K562 (cell line): Measurements from ENCODE around the gene LOXL4. TPM values are rescaled to one million over a fixed set of nuclear protein-coding genes. Genes with fewer than 3 reads are reported as not detected.

Source experiments
- ATAC-seq: fragments of 200-7000 bp; cut with Tn5 transposase; 3 replicates; pipeline ENCODE4 v1.9.1; 2020; ENCODE audit warnings: moderate library complexity
- BruUV-seq: library from RNA; stranded (reverse); fragments of 400-500 nt; replicated peaks from 2 replicates; lab custom pipeline; 2021; lab: Mats Ljungman, UMichigan
- CTCF ChIA-PET: fragments of 300-600 bp; formaldehyde crosslinking; extraction: SDS; loops from one replicate; lab custom pipeline; 2021; ENCODE audit warnings: low intra/inter-chr PET ratio; lab: Yijun Ruan, JAX
- POLR2A ChIA-PET: fragments of 300-600, 350-650 bp; sonication (Branson Sonifier 250); formaldehyde crosslinking; extraction: SDS; loops from one replicate; lab custom pipeline; 2021; ENCODE audit warnings: antibody characterized with exemption, inconsistent platforms; lab: Yijun Ruan, JAX
- DNase-seq, 4 experiments: peaks; one replicate each; pipeline versions ENCODE4 v3.0.0 to v3.0.0-alpha.2; 2011 to 2018; ENCODE audit warnings: low spot score in 3 of 4, mixed read lengths in 3 of 4; ENCODE audit errors: extremely low read depth in 1 of 4
- FAIRE-seq: peaks from 2 replicates; lab custom pipeline; 2011; peaks lifted over from hg19 to GRCh38; lab: Jason Lieb, UNC
- H2AFZ ChIP-seq: 2 replicates; pipeline ENCODE4 v1.6.0; 2011; ENCODE audit warnings: low read depth, low read length, control low read depth, inconsistent platforms
- H3K27ac ChIP-seq: fragments of 200-600 bp; 3 replicates; pipeline ENCODE4 v1.8.0; 2011; ENCODE audit warnings: low read depth, mild to moderate bottlenecking, control low read depth, inconsistent platforms, low read length, moderate library complexity, mixed read lengths; ENCODE audit errors: extremely low read depth
- H3K27me3 ChIP-seq, 2 experiments: fragments of 300-600 bp in 1 of 2; 2 replicates in 1 of 2; 3 replicates in 1 of 2; pipeline versions ENCODE4 v1.6.0 to v1.8.0; 2011; ENCODE audit warnings: inconsistent platforms in 2 of 2, low read length in 2 of 2, mild to moderate bottlenecking in 1 of 2, mixed read lengths in 1 of 2, moderate library complexity in 1 of 2; ENCODE audit not compliant: control insufficient read depth in 2 of 2, insufficient read depth in 2 of 2
- H3K36me3 ChIP-seq: fragments of 300-600 bp; 3 replicates; pipeline ENCODE4 v1.8.0; 2011; ENCODE audit warnings: mild to moderate bottlenecking, low read length, inconsistent platforms; ENCODE audit not compliant: control insufficient read depth, insufficient read depth
- H3K4me1 ChIP-seq, 2 experiments: fragments of 200-600 bp in 1 of 2; replicated peaks in 1 of 2; 2 replicates in 1 of 2; 3 replicates in 1 of 2; pipeline versions ENCODE4 v1.5.1 to v1.8.0; 2011; ENCODE audit warnings: inconsistent platforms in 2 of 2, low read length in 2 of 2, mild to moderate bottlenecking in 1 of 2, mixed read lengths in 1 of 2, moderate library complexity in 1 of 2; ENCODE audit not compliant: control insufficient read depth in 2 of 2, insufficient read depth in 2 of 2
- H3K4me2 ChIP-seq: 2 replicates; pipeline ENCODE4 v1.6.1; 2011; ENCODE audit warnings: low read length, control low read depth, inconsistent platforms, mixed read lengths; ENCODE audit not compliant: insufficient read depth
- H3K4me3 ChIP-seq: fragments of 200-600 bp; sonication (generic), shearing (Covaris generic); 2 replicates; pipeline ENCODE4 v1.5.1; 2016; ENCODE audit warnings: control low read depth, inconsistent platforms
- H3K79me2 ChIP-seq: fragments of 200-600 bp; 3 replicates; pipeline ENCODE4 v1.8.0; 2011; ENCODE audit warnings: low read length, inconsistent platforms; ENCODE audit not compliant: control insufficient read depth, insufficient read depth
- H3K9ac ChIP-seq, 2 experiments: 2 replicates each; pipeline versions ENCODE4 v1.6.0 to v1.6.1; 2011; ENCODE audit warnings: low read depth in 2 of 2, low read length in 2 of 2, control low read depth in 1 of 2, inconsistent platforms in 1 of 2, mild to moderate bottlenecking in 1 of 2, mixed read lengths in 1 of 2; ENCODE audit not compliant: insufficient read depth in 1 of 2
- H3K9me1 ChIP-seq: one replicate; pipeline ENCODE4 v1.6.0; 2011; ENCODE audit warnings: inconsistent platforms, mild to moderate bottlenecking, low read length, moderate library complexity; ENCODE audit not compliant: control insufficient read depth, insufficient read depth
- H3K9me3 ChIP-seq: replicated peaks from 2 replicates; pipeline ENCODE4 v1.5.1; 2011; ENCODE audit warnings: low read depth, low read length, inconsistent platforms; ENCODE audit not compliant: control insufficient read depth, insufficient read depth
- H4K20me1 ChIP-seq: replicated peaks from 2 replicates; pipeline ENCODE4 v1.6.1; 2011; ENCODE audit warnings: low read length, inconsistent platforms, mixed read lengths; ENCODE audit not compliant: control insufficient read depth, insufficient read depth
- ARNT ChIP-seq, 2 experiments: fragments of 450-650 bp; IDR thresholded peaks; 2 replicates each; pipeline ENCODE4 v1.6.1; 2016; ENCODE audit warnings: mild to moderate bottlenecking in 1 of 2
- CBX1 ChIP-seq: sonication (generic); IDR thresholded peaks from 2 replicates; pipeline ENCODE4 v1.6.1; 2016; ENCODE audit warnings: antibody characterized with exemption, low read depth, mild to moderate bottlenecking
- HDGF ChIP-seq: fragments of 450-650 bp; IDR thresholded peaks from 2 replicates; pipeline ENCODE4 v1.6.1; 2016
- MCM2 ChIP-seq: fragments of 450-650 bp; IDR thresholded peaks from 2 replicates; pipeline ENCODE4 v1.6.1; 2017; ENCODE audit warnings: low read depth, mild to moderate bottlenecking
- SMC3 ChIP-seq: conservative IDR thresholded peaks from 2 replicates; pipeline ENCODE4 v1.6.1; 2011; ENCODE audit warnings: low read depth, low read length, improper control_type of control experiment; ENCODE audit not compliant: insufficient read depth
- SREBF2 ChIP-seq: sonication (generic); formaldehyde crosslinking; IDR thresholded peaks from 2 replicates; pipeline ENCODE4 v1.4.0; 2020; ENCODE audit warnings: mild to moderate bottlenecking, missing genetic modification reagents
- ZFP30 ChIP-seq: fragments of 250-450 bp; sonication (Bioruptor Pico); IDR thresholded peaks from 2 replicates; pipeline ENCODE4 v1.8.0; 2022; ENCODE audit warnings: moderate library complexity, mild to moderate bottlenecking, inconsistent platforms, borderline replicate concordance
- WGBS: fragments of 100-300 bp; shearing (Covaris generic); methylation state at CpG from one replicate; pipeline ENCODE4 v1.1.6; 2016; ENCODE audit warnings: low coverage, mixed read lengths; ENCODE audit not compliant: insufficient coverage; ENCODE audit errors: missing lambda C conversion rate; 5-methylcytosine and 5-hydroxymethylcytosine counted together
- in situ Hi-C: fragments of 300-500 bp; cut with MboI; formaldehyde crosslinking; loops from 4 replicates; pipeline ENCODE4 v1.15.0; 2018; ENCODE audit warnings: inconsistent platforms, mixed read lengths
- intact Hi-C: fragments of 100-400 bp; cut with micrococcal nuclease; formaldehyde crosslinking; loops from 2 replicates; pipeline ENCODE4 v1.14.2; 2022
- polyA plus RNA-seq, 8 experiments: library from polyadenylated mRNA; depleted of rRNA in 4 of 8; stranded (reverse) in 5 of 8; unstranded in 3 of 8; fragments of >200 nt; fragmentation: Nextera tagmentation in 2 of 8; fragmentation: Illumina TruSeq in 1 of 8; extraction: Ambion mirVana in 2 of 8; extraction: Trizol in 1 of 8; gene quantifications; 2 replicates each; pipeline versions ENCODE4 v1.2.1 to v1.2.3, GENCODE V29; 2011 to 2014; ENCODE audit warnings: inconsistent platforms in 1 of 8, missing spikeins in 1 of 8
- total RNA-seq, 7 experiments: library from RNA; depleted of rRNA in 6 of 7; stranded (reverse); fragments of >200 nt in 6 of 7; fragmentation: Illumina TruSeq in 2 of 7; extraction: Trizol in 2 of 7; gene quantifications; 2 replicates each; pipeline versions ENCODE4 v1.2.1 to v1.2.3, GENCODE V29; 2011 to 2021; ENCODE audit warnings: low replicate concordance in 1 of 7
- TF ChIP-seq, protein P1 (sequence below): fragments of 450-650 bp; IDR thresholded peaks from 2 replicates; pipeline ENCODE4 v1.6.1; 2016; ENCODE audit warnings: missing biosample characterization, missing genetic modification characterization
- TF ChIP-seq, protein P2 (sequence below): fragments of 250-450 bp; sonication (Bioruptor Pico); IDR thresholded peaks from 2 replicates; pipeline ENCODE4 v1.8.0; 2021; ENCODE audit warnings: borderline replicate concordance, mild to moderate bottlenecking, moderate library complexity; ENCODE audit not compliant: poor library complexity, severe bottlenecking
- TF ChIP-seq, protein P3 (sequence below): sonication (generic); formaldehyde crosslinking; IDR thresholded peaks from 2 replicates; pipeline ENCODE4 v1.9.0; 2022; ENCODE audit warnings: mild to moderate bottlenecking, missing genetic modification reagents
- TF ChIP-seq, protein P4 (sequence below): fragments of 450-650 bp; IDR thresholded peaks from 2 replicates; pipeline ENCODE4 v1.6.1; 2014; ENCODE audit warnings: low read depth, mild to moderate bottlenecking, moderate library complexity, borderline replicate concordance
- TF ChIP-seq, protein P5 (sequence below): fragments of 250-450 bp; sonication (Bioruptor Pico); IDR thresholded peaks from 2 replicates; pipeline ENCODE4 v1.5.0; 2022; ENCODE audit warnings: mild to moderate bottlenecking

The LOXL4 gene
- total and polyA plus RNA-seq, 9 of the 15 experiments (the other 6 are each of a cell fraction or from before 2014, with no cell fraction given), result 0.03 to 0.35 (median 0.05) TPM; not detected in 3

DNA sequence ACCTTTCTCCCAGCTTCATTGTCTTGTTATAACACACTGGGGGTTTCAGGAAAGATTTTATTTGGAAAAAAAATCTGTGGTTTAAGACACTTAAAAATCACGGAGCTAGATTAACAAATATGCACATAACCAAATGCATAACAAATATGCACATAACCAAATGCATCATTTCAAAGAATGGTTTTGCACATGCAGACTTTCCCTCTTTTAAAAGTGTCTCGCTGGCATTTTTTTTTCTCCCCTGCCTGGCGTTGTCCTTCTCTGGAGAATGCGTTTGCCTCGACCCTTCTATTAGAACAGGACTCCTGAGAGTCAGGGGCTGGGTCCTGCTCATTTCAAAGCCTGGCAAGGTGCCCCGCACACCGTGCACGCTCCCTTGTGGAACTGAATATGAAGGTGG is 42.7 kb upstream of the LOXL4 start (continued):
- TF ChIP-seq, protein P1, sequence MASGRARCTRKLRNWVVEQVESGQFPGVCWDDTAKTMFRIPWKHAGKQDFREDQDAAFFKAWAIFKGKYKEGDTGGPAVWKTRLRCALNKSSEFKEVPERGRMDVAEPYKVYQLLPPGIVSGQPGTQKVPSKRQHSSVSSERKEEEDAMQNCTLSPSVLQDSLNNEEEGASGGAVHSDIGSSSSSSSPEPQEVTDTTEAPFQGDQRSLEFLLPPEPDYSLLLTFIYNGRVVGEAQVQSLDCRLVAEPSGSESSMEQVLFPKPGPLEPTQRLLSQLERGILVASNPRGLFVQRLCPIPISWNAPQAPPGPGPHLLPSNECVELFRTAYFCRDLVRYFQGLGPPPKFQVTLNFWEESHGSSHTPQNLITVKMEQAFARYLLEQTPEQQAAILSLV (tag), result no peak
- no peak for TF ChIP-seq ARNT (IDR thresholded peaks at IDR 0.05)
- no peak for TF ChIP-seq MCM2
- TF ChIP-seq, protein P2, sequence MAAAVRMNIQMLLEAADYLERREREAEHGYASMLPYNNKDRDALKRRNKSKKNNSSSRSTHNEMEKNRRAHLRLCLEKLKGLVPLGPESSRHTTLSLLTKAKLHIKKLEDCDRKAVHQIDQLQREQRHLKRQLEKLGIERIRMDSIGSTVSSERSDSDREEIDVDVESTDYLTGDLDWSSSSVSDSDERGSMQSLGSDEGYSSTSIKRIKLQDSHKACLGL (CRISPR knock-in tag), result no peak
- TF ChIP-seq SREBF2 (CRISPR knock-in tag), result no peak
- no peak for TF ChIP-seq HDGF
- TF ChIP-seq, all 486 proteins: peak for 0

DNA sequence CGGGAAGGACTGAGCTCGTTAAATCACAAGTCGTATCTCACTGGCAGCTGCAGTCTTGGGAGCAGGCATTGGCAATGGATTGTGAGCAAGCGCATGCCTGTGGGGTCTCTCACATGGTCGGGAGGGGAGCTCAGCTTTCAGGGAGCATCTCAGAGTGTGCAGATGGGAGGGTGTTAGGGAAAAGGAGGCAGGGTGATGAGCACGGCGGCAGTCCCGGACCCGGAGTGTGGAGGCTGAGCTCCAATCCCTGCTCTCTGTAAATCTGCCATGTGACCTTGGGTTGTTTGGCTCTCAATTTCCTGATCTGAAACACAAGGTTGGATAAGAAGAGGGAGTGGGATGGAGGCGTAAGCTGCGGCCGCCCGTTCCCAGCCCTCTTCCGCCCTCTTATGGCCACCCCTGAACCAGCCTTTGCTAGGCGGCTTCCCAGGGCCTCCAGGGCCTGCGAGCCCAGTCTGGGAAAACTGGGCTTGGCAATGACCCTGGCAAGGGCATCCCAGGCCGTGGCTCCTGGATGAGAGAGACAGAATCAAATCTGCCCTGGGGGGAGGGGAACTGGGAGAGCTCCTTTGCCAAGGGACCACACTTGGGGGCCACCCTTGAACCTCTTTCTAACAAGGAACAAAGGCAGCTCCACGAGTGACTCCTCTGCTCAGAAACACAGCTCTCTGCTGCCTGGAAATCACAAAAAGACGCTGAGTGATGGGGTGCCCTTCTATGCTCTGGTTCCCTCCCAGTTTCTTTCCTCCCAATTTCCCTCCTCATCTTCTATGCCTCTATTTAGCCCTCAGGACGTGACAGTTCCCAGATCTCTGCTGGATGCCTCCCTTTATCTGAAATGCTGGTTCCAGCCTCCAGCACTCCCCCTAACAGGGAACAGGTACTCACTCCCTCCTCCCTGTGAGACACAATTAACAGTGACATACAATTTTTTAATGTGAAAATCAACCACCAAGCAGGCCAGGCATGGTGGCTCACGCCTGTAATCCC is 41.7 kb upstream of the LOXL4 start:
- H3K9me3 ChIP-seq, result no peaks in the 10 kb centered on the region
- H3K9me1 ChIP-seq, result no peaks in the 10 kb centered on the region
- ChIA-PET POLR2A (interaction anchor here (0.8 to 1.4 kb wide), 3 partner anchors 46 to 139 kb away, joined by 3 to 8 read pairs (median 5); no protein-coding TSS in a partner anchor), CTCF (interaction anchor here (0.6 to 1.9 kb wide), 3 partner anchors 67 to 284 kb away, joined by 3 to 5 read pairs (median 5); no protein-coding TSS in a partner anchor)
- H3K27ac ChIP-seq, result no peak overlapping the region
- H3K4me3 ChIP-seq, result no peak overlapping the region
- BruUV-seq, result no TSS peak
- DNase-seq (peak; percentile 48 to 69 (median 56)), ATAC-seq (peak; percentile 97), FAIRE-seq (peak; percentile 56)
- WGBS, result under 1% methylated on average over 16 of the region's 21 CpGs
- intact Hi-C loops (loop anchor here (1.0 to 10.0 kb wide), 3 partner anchors 67 to 395 kb away; no protein-coding TSS in a partner anchor), in situ Hi-C loops (loop anchor here (5.0 to 25.0 kb wide), 2 partner anchors 142 to 397 kb away; no protein-coding TSS in a partner anchor)
- H3K4me2 ChIP-seq, result no peak overlapping the region
- no peaks in the 10 kb centered on the region; a peak in 2 of 5 replicates for H3K4me1 ChIP-seq
- H3K9ac ChIP-seq, result peak overlapping the region in 1 of 2 experiments; percentile 31; a peak in 1 of 4 replicates
- H3K36me3 ChIP-seq, result no peaks in the 10 kb centered on the region
- no peak overlapping the region for H2AFZ ChIP-seq
- no peaks in the 10 kb centered on the region for H3K79me2 ChIP-seq
- H3K27me3 ChIP-seq, result peaks cover 2 to 35% of the 10 kb centered on the region in 2 experiments; a peak in 2 of 5 replicates
- H4K20me1 ChIP-seq, result peaks cover 3% of the 10 kb centered on the region; the same call in 1 of the 2 replicates
- TF ChIP-seq, protein P3, sequence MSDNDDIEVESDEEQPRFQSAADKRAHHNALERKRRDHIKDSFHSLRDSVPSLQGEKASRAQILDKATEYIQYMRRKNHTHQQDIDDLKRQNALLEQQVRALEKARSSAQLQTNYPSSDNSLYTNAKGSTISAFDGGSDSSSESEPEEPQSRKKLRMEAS (CRISPR knock-in tag), result 0 out of 2 replicates have a peak, but pooled peaks have one; percentile 5
- TF ChIP-seq, protein P4, sequence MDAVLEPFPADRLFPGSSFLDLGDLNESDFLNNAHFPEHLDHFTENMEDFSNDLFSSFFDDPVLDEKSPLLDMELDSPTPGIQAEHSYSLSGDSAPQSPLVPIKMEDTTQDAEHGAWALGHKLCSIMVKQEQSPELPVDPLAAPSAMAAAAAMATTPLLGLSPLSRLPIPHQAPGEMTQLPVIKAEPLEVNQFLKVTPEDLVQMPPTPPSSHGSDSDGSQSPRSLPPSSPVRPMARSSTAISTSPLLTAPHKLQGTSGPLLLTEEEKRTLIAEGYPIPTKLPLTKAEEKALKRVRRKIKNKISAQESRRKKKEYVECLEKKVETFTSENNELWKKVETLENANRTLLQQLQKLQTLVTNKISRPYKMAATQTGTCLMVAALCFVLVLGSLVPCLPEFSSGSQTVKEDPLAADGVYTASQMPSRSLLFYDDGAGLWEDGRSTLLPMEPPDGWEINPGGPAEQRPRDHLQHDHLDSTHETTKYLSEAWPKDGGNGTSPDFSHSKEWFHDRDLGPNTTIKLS, result no peak
- no peak for TF ChIP-seq ZFP30 (CRISPR knock-in tag)
- no peak for TF ChIP-seq CBX1
- TF ChIP-seq, protein P5, sequence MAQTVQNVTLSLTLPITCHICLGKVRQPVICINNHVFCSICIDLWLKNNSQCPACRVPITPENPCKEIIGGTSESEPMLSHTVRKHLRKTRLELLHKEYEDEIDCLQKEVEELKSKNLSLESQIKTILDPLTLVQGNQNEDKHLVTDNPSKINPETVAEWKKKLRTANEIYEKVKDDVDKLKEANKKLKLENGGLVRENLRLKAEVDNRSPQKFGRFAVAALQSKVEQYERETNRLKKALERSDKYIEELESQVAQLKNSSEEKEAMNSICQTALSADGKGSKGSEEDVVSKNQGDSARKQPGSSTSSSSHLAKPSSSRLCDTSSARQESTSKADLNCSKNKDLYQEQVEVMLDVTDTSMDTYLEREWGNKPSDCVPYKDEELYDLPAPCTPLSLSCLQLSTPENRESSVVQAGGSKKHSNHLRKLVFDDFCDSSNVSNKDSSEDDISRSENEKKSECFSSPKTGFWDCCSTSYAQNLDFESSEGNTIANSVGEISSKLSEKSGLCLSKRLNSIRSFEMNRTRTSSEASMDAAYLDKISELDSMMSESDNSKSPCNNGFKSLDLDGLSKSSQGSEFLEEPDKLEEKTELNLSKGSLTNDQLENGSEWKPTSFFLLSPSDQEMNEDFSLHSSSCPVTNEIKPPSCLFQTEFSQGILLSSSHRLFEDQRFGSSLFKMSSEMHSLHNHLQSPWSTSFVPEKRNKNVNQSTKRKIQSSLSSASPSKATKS (CRISPR knock-in tag), result no peak
- TF ChIP-seq SMC3, result peak; percentile 57
